ENCODE results near the gene CCDC27. TPM values are rescaled to one million over a fixed set of nuclear protein-coding genes. Genes with fewer than 3 reads are reported as not detected.
"Not testable (repeated sequence)": the region's sequence is repeated elsewhere in the genome, so short reads cannot be mapped to it uniquely, and the experiment has no call there.

CCDC27 gene
- total RNA-seq, 1 experiment from 2014 or later: not detected

DNA sequence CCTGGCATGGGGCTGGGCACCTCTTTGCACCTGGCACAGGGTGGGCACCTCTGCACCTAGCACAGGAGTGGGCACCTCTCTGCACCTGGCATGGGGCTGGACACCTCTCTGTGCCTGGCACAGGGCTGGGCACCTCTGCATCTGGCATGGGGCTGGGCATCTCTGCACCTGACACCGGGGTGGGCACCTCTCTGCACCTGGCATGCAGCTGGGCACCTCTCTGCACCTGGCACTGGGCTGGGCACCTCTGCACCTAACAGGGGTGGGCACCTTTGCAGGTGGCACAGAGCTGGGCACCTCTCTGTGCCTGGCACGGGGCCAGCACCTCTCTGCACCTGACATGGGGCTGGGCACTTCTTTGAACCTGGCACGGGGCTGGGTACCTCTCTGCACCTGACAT lies 29.4 kb upstream of the CCDC27 start:
- Histone ChIP-seq H3K36me3 (ENCODE audit: control insufficient read depth, insufficient read depth, low read length) (no peaks in the 10 kb centered on the region), H3K9me3 (no peaks in the 10 kb centered on the region), H3K4me1 (no peaks in the 10 kb centered on the region), H3K4me3 (ENCODE audit: low read depth, low read length) (no peak overlapping the region), H3K27me3 (replicated peaks; ENCODE audit: control insufficient read depth, insufficient read depth, low read length) (no peaks in the 10 kb centered on the region)
- H3K36me3 Mint-ChIP-seq (ENCODE audit: insufficient read depth, unreplicated experiment): no peaks in the 10 kb centered on the region
- H3K4me1 Mint-ChIP-seq (ENCODE audit: low read depth, unreplicated experiment): no peaks in the 10 kb centered on the region
- H3K4me3 Mint-ChIP-seq (ENCODE audit: unreplicated experiment): no peak overlapping the region
- no peak for DNase-seq
- BruUV-seq (replicated peaks): no TSS peak
- intact Hi-C loops (cut with micrococcal nuclease; ENCODE audit: unreplicated experiment): loop anchor here (5.0 kb wide), 1 partner anchor 101 kb away; no protein-coding TSS in a partner anchor
- H3K9me3 Mint-ChIP-seq (ENCODE audit: unreplicated experiment): no peaks in the 10 kb centered on the region
- ChIA-PET POLR2A (no interaction called here), CTCF (no interaction called here)
- no peak overlapping the region for H3K27ac Mint-ChIP-seq (ENCODE audit: unreplicated experiment)
- no peaks in the 10 kb centered on the region for H3K27me3 Mint-ChIP-seq (ENCODE audit: insufficient read depth, unreplicated experiment)
- TF ChIP-seq, protein P1, sequence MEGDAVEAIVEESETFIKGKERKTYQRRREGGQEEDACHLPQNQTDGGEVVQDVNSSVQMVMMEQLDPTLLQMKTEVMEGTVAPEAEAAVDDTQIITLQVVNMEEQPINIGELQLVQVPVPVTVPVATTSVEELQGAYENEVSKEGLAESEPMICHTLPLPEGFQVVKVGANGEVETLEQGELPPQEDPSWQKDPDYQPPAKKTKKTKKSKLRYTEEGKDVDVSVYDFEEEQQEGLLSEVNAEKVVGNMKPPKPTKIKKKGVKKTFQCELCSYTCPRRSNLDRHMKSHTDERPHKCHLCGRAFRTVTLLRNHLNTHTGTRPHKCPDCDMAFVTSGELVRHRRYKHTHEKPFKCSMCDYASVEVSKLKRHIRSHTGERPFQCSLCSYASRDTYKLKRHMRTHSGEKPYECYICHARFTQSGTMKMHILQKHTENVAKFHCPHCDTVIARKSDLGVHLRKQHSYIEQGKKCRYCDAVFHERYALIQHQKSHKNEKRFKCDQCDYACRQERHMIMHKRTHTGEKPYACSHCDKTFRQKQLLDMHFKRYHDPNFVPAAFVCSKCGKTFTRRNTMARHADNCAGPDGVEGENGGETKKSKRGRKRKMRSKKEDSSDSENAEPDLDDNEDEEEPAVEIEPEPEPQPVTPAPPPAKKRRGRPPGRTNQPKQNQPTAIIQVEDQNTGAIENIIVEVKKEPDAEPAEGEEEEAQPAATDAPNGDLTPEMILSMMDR (IDR thresholded peaks at IDR 0.05; ENCODE audit: insufficient read depth in 1 of 2, low read depth in 1 of 2, low read length in 1 of 2, severe bottlenecking in 1 of 2, unreplicated experiment in 1 of 2): no peak

DNA sequence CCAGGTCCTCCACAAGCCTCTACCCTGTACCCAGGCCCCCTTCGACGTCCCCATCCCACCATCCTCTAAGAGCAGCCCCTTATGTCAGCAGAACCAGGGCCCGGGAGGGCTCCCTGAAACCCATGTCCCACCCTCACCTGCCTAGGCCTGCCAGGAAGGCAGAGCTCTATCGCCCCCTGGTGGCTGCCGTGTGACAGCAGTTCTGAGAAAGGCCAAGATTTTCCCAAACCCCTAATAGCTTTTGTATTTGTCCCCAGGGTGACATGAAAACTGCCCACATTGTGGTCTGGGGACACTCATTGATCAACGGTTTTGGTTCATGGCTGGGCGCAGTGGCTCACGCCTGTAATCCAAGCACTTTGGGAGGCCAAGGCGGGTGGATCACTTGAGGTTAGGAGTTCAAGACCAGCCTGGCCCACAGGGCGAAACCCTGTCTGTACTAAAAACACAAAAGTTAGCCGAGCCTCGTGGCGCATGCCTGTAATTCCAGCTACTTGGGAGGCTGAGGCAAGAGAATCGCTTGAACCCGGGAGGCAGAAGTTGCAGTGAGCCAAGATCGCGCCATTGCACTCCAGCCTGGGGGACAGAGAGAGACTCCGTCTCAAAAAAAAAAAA lies 27.7 kb upstream of the CCDC27 start:
- H3K27me3 Mint-ChIP-seq (ENCODE audit: insufficient read depth, unreplicated experiment); BruUV-seq (replicated peaks); H3K9me3 ChIP-seq; H3K4me1 Mint-ChIP-seq (ENCODE audit: low read depth, unreplicated experiment); H3K36me3 ChIP-seq (ENCODE audit: control insufficient read depth, insufficient read depth, low read length); H3K4me1 ChIP-seq; H3K9me3 Mint-ChIP-seq (ENCODE audit: unreplicated experiment); POLR2A ChIA-PET; H3K4me3 ChIP-seq (ENCODE audit: low read depth, low read length); H3K27ac Mint-ChIP-seq (ENCODE audit: unreplicated experiment); H3K27me3 ChIP-seq (replicated peaks; ENCODE audit: control insufficient read depth, insufficient read depth, low read length); H3K36me3 Mint-ChIP-seq (ENCODE audit: insufficient read depth, unreplicated experiment); H3K4me3 Mint-ChIP-seq (ENCODE audit: unreplicated experiment): not testable (repeated sequence)
- DNase-seq: peak; percentile 62 to 80
- CTCF ChIA-PET: interaction anchor here (0.5 to 1.1 kb wide), 9 partner anchors 9 to 823 kb away, joined by 3 to 8 read pairs (median 4); partner anchors contain the start of gene TPRG1L
- intact Hi-C loops (cut with micrococcal nuclease; ENCODE audit: unreplicated experiment): loop anchor here (2.0 to 5.0 kb wide), 3 partner anchors 30 to 102 kb away; partner anchors contain the start of gene SMIM1
- TF ChIP-seq, protein P1 (IDR thresholded peaks at IDR 0.05; ENCODE audit: insufficient read depth in 1 of 2, low read depth in 1 of 2, low read length in 1 of 2, severe bottlenecking in 1 of 2, unreplicated experiment in 1 of 2): peak; percentile 74 to 88

DNA sequence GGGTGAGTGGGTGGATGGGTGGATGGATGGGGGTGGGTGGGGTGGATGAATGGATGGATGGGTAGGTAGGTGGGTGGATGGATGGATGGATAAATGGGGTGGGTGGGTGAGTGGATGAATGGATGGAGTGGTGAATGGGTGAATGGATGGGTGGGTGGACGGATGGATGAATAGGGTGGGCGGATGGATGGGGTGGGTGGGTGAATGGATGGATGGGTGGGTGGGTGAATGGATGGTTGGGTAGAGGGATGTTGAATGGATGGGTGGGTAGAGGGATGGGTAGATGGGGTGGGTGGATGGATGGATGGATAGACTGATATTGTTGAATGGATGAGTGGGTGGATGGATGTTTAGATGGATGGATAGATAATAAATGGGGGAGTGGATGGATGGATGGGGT lies 26.9 kb upstream of the CCDC27 start:
- Mint-ChIP-seq H3K9me3 (ENCODE audit: unreplicated experiment) (no peaks in the 10 kb centered on the region), H3K4me3 (ENCODE audit: unreplicated experiment) (no peak overlapping the region), H3K27me3 (ENCODE audit: insufficient read depth, unreplicated experiment) (no peaks in the 10 kb centered on the region), H3K36me3 (ENCODE audit: insufficient read depth, unreplicated experiment) (no peaks in the 10 kb centered on the region), H3K27ac (ENCODE audit: unreplicated experiment) (no peak overlapping the region), H3K4me1 (ENCODE audit: low read depth, unreplicated experiment) (no peaks in the 10 kb centered on the region)
- CTCF ChIA-PET: no interaction called here
- no TSS peak for BruUV-seq (replicated peaks)
- TF ChIP-seq, protein P1 (IDR thresholded peaks at IDR 0.05; ENCODE audit: insufficient read depth in 1 of 2, low read depth in 1 of 2, low read length in 1 of 2, severe bottlenecking in 1 of 2, unreplicated experiment in 1 of 2): no peak
- Histone ChIP-seq H3K27me3 (replicated peaks; ENCODE audit: control insufficient read depth, insufficient read depth, low read length) (no peaks in the 10 kb centered on the region), H3K4me3 (ENCODE audit: low read depth, low read length) (no peak overlapping the region), H3K4me1 (no peaks in the 10 kb centered on the region), H3K36me3 (ENCODE audit: control insufficient read depth, insufficient read depth, low read length) (no peaks in the 10 kb centered on the region), H3K9me3 (no peaks in the 10 kb centered on the region)
- DNase-seq: no peak
- POLR2A ChIA-PET: no interaction called here
- intact Hi-C loops (cut with micrococcal nuclease; ENCODE audit: unreplicated experiment): loop anchor here (2.0 kb wide), 2 partner anchors 31 to 47 kb away; partner anchors contain the start of gene SMIM1

Data from Caco-2 (cell line).